DOHH2 (cell line): ENCODE measurements around the gene GPR4.

Experiments
- H3F3A ChIP-seq: fragments of 200-600 bp; sonication (generic), shearing (Covaris generic); 2 replicates; pipeline ENCODE4 v1.6.0; 2016; ENCODE audit warnings: antibody characterized with exemption, mild to moderate bottlenecking; ENCODE audit not compliant: control insufficient read depth, insufficient read depth
- H3K27ac ChIP-seq: fragments of 200-600 bp; sonication (generic); 2 replicates; pipeline ENCODE4 v1.5.1; 2014; ENCODE audit warnings: low read depth, mild to moderate bottlenecking, low read length, moderate library complexity
- H3K27me3 ChIP-seq: fragments of 200-600 bp; sonication (generic); 2 replicates; pipeline ENCODE4 v1.6.1; 2014; ENCODE audit warnings: mild to moderate bottlenecking, low read length, mixed read lengths; ENCODE audit not compliant: control insufficient read depth
- H3K36me3 ChIP-seq: fragments of 200-600 bp; sonication (generic); 2 replicates; pipeline ENCODE4 v1.6.1; 2014; ENCODE audit warnings: mild to moderate bottlenecking, low read length, moderate library complexity, mixed read lengths; ENCODE audit not compliant: control insufficient read depth
- H3K4me1 ChIP-seq: fragments of 200-600 bp; sonication (generic); 2 replicates; pipeline ENCODE4 v1.6.1; 2014; ENCODE audit warnings: mild to moderate bottlenecking, low read length, mixed read lengths; ENCODE audit not compliant: control insufficient read depth
- H3K4me2 ChIP-seq: fragments of 200-600 bp; sonication (generic); 2 replicates; pipeline ENCODE4 v1.6.0; 2014; ENCODE audit warnings: mild to moderate bottlenecking, low read length, moderate library complexity
- H3K4me3 ChIP-seq: fragments of 200-600 bp; sonication (generic); 2 replicates; pipeline ENCODE4 v1.5.1; 2014; ENCODE audit warnings: mild to moderate bottlenecking, low read length, mixed read lengths
- H3K79me2 ChIP-seq: fragments of 200-600 bp; sonication (generic); 2 replicates; pipeline ENCODE4 v1.6.1; 2014; ENCODE audit warnings: mild to moderate bottlenecking, low read length, mixed read lengths; ENCODE audit not compliant: control insufficient read depth
- H3K9me2 ChIP-seq: fragments of 200-600 bp; sonication (generic); replicated peaks from 2 replicates; pipeline ENCODE4 v1.6.1; 2014; ENCODE audit warnings: mild to moderate bottlenecking, low read length, mixed read lengths; ENCODE audit not compliant: control insufficient read depth
- H3K9me3 ChIP-seq: fragments of 200-600 bp; sonication (generic); 2 replicates; pipeline ENCODE4 v1.6.1; 2014; ENCODE audit warnings: antibody characterized with exemption, low read length, mixed read lengths; ENCODE audit not compliant: control insufficient read depth, insufficient read depth
- H4K20me1 ChIP-seq: fragments of 200-600 bp; sonication (generic); 2 replicates; pipeline ENCODE4 v1.6.0; 2014; ENCODE audit warnings: low read depth, mild to moderate bottlenecking, antibody characterized with exemption, low read length, moderate library complexity; ENCODE audit not compliant: control insufficient read depth, insufficient read depth
- EZH2phosphoT487 ChIP-seq: fragments of 200-600 bp; sonication (generic); IDR thresholded peaks from 2 replicates; pipeline ENCODE4 v1.6.1; 2017; ENCODE audit warnings: borderline replicate concordance, mild to moderate bottlenecking, antibody characterized with exemption, low read length, moderate library complexity, mixed read lengths
- TF ChIP-seq, protein P1 (sequence below): fragments of 200-600 bp; sonication (generic); IDR thresholded peaks from one replicate; pipeline ENCODE4 v1.5.1; 2014; ENCODE audit warnings: antibody characterized with exemption, mild to moderate bottlenecking, low read depth, low read length; ENCODE audit not compliant: poor library complexity, severe bottlenecking

Gene GPR4

DNA sequence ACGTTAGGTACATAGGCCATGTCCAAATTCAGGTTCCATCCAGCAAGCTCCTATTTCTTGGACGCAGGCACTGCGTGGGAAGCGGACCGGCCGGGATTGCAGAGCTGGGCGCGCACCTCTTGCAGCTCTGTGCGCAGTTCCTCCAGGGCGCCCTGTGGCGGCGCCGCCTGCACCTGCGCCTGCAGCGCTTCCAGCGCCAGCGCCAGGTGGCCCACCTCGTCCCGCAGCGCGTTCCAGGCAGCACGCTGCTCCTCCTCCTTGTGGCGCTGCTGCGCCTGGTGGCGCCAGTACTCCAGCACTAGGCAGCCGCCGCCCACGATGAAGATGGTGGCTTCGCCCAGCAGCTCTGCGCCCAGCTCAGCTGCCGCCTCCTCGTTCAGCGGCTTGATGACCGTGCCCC, 48.5 kb downstream of the GPR4 start:
- Histone ChIP-seq H3K4me3 (no peak overlapping the region), H3K27me3 (no peaks in the 10 kb centered on the region), H3K9me3 (no peaks in the 10 kb centered on the region), H3F3A (peaks cover 2% of the 10 kb centered on the region; the same call in 1 of the 2 replicates), H3K9me2 (no peaks in the 10 kb centered on the region), H3K4me1 (peaks cover 6% of the 10 kb centered on the region), H3K27ac (no peak overlapping the region), H4K20me1 (no peaks in the 10 kb centered on the region), H3K36me3 (peaks cover 3% of the 10 kb centered on the region; the same call in 1 of the 2 replicates), H3K79me2 (peaks cover 10% of the 10 kb centered on the region), H3K4me2 (no peak overlapping the region)
- no peak for TF ChIP-seq EZH2phosphoT487
- TF ChIP-seq, protein P1, sequence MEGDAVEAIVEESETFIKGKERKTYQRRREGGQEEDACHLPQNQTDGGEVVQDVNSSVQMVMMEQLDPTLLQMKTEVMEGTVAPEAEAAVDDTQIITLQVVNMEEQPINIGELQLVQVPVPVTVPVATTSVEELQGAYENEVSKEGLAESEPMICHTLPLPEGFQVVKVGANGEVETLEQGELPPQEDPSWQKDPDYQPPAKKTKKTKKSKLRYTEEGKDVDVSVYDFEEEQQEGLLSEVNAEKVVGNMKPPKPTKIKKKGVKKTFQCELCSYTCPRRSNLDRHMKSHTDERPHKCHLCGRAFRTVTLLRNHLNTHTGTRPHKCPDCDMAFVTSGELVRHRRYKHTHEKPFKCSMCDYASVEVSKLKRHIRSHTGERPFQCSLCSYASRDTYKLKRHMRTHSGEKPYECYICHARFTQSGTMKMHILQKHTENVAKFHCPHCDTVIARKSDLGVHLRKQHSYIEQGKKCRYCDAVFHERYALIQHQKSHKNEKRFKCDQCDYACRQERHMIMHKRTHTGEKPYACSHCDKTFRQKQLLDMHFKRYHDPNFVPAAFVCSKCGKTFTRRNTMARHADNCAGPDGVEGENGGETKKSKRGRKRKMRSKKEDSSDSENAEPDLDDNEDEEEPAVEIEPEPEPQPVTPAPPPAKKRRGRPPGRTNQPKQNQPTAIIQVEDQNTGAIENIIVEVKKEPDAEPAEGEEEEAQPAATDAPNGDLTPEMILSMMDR, result no peak

DNA sequence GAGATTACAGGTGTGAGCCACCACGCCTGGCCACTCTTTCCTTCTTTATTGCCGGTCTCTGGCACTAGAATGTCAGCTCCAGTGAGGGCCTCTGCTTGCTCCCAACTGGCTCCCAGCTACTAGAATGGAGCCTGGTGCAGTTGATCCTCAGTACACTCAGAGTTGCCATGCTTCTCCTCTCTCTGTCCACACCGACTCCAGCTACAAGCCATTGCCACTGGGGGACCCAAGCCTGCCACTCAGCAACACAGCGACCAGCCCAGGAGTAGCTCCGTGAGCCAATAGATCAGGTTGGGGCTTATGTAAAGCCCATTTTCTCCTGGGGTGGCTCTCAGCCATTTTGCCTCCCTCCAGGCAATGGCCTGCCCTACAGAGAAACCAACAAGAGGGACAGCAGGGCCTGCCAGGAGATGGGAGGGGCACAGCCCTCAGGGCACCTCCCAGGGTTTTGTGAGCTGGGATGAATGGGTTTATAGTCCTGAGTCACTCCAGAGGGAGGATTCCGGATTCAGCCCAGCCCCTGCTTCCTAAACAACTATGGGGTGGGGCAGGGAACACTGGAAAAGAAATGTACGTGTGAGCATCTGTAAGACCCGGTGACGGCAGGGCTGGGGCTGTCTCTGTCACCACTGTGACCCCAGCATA, 53.9 kb downstream of the GPR4 start:
- Histone ChIP-seq H3K27me3 (no peaks in the 10 kb centered on the region), H3K9me3 (no peaks in the 10 kb centered on the region), H3K9me2 (no peaks in the 10 kb centered on the region), H3K27ac (0 out of 2 replicates have a peak overlapping the region, but pooled peaks have one; percentile 7), H3K4me3 (no peak overlapping the region), H3K36me3 (peaks cover under 1% of the 10 kb centered on the region; the same call in 1 of the 2 replicates), H3F3A (peaks cover 30% of the 10 kb centered on the region), H3K4me2 (no peak overlapping the region), H3K79me2 (no peaks in the 10 kb centered on the region), H3K4me1 (peaks cover 51% of the 10 kb centered on the region), H4K20me1 (no peaks in the 10 kb centered on the region)
- TF ChIP-seq EZH2phosphoT487, result no peak
- TF ChIP-seq, protein P1, result no peak

DNA sequence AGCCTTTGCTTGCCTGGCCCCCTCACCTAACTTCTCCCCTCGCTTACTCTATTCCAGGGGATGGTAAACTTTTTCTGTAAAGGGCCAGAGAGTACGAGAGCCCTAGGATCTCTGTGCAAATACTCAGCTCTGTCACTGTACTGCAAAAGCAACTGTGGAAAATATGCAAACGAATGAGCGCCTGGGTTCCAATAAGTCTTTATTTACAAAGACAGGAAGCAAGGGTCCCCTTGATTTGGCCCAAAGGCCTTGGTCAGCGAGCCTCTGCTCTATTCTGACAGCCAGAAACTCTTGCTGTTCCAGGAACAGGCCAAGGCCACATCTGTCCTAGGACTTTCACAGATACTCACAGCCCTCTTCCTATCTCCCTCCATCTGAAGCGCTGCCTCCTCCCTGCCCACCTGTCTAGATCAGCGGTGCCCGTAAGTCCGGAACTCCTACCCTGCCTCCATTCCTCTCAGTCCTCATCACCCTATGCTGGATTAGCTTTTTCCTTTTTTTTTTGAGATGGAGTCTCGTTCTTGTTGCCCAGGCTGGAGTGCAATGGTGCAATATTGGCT, 54.7 kb downstream of the GPR4 start:
- no peaks in the 10 kb centered on the region for H3K27me3 ChIP-seq
- H4K20me1 ChIP-seq, result no peaks in the 10 kb centered on the region
- H3K36me3 ChIP-seq, result no peaks in the 10 kb centered on the region
- H3F3A ChIP-seq, result peaks cover 38% of the 10 kb centered on the region
- H3K4me1 ChIP-seq, result peaks cover 59% of the 10 kb centered on the region
- TF ChIP-seq, protein P1, result no peak
- no peak for TF ChIP-seq EZH2phosphoT487
- H3K4me3 ChIP-seq, result peak overlapping the region; percentile 40
- peak overlapping the region; percentile 72 for H3K27ac ChIP-seq
- no peaks in the 10 kb centered on the region for H3K9me2 ChIP-seq
- H3K4me2 ChIP-seq, result peak overlapping the region; percentile 59
- no peaks in the 10 kb centered on the region for H3K79me2 ChIP-seq
- H3K9me3 ChIP-seq, result no peaks in the 10 kb centered on the region
